A673 (cell line): ENCODE data around the gene EIF3K.

Experiments used
- EZH2 ChIP-seq: fragments of 200-600 bp; sonication (generic); IDR thresholded peaks from 2 replicates; pipeline ENCODE4 v1.6.1; 2017; ENCODE audit warnings: borderline replicate concordance, low read depth, mild to moderate bottlenecking, mixed read lengths, antibody characterized with exemption, low read length; ENCODE audit not compliant: poor library complexity, severe bottlenecking
- TF ChIP-seq, protein P1 (sequence below): fragments of 300-800, 200-600 bp; sonication (generic); conservative IDR thresholded peaks from 2 replicates; pipeline ENCODE4 v1.5.1; 2017; ENCODE audit warnings: low read depth, mild to moderate bottlenecking, antibody characterized with exemption, low read length, moderate library complexity, mixed read lengths

DNA sequence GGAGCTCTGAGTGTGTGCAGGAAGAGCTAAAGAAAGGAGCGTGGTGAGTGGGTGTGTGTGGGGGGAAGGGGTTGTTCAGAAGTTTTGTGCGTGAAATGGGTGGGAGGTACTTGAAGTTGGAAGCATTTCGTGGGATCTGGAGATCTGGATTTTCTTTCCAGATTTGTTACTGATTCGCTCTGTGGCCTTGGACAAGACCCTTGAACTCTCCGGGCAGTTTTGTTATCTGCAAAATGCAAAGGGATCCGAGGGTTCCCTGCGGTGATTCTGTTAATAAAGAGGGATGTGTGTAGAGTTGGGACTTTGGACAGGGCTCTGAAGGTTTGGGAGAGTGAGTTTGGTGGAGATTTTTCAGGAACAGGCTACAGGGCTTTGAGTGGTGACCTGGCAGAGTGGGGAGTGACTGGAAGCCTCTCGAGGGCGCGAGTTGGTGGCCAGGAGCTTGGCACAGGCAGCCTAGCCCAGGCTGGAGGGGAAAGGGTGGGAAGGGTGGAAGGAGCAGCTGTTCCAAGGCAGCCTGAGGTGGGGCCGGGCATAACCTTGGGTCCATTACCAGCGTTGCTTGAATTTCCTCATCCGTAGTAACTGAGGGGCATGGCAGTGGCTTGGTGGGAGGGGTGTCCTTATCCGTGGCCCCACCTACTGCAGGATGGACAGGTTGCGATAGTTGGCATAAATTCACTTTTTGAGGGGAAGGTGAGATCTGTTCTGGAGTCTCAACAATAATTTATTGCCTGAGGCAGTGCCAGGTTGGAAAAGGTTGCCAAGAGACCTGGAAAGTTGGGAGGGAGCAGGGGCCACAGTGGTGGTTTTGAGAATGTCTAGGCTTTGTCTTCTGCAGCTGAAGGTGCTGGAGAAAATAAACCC, 30.6 kb downstream of the EIF3K start:
- TF ChIP-seq EZH2 = no peak
- TF ChIP-seq, protein P1, sequence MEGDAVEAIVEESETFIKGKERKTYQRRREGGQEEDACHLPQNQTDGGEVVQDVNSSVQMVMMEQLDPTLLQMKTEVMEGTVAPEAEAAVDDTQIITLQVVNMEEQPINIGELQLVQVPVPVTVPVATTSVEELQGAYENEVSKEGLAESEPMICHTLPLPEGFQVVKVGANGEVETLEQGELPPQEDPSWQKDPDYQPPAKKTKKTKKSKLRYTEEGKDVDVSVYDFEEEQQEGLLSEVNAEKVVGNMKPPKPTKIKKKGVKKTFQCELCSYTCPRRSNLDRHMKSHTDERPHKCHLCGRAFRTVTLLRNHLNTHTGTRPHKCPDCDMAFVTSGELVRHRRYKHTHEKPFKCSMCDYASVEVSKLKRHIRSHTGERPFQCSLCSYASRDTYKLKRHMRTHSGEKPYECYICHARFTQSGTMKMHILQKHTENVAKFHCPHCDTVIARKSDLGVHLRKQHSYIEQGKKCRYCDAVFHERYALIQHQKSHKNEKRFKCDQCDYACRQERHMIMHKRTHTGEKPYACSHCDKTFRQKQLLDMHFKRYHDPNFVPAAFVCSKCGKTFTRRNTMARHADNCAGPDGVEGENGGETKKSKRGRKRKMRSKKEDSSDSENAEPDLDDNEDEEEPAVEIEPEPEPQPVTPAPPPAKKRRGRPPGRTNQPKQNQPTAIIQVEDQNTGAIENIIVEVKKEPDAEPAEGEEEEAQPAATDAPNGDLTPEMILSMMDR = no peak
